H1 (cell line): ENCODE data around the gene CDR2. TPM values are rescaled to one million over a fixed set of nuclear protein-coding genes. Genes with fewer than 3 reads are reported as not detected.

ENCODE experiments used
- CTCF ChIA-PET: fragments of 300-600 bp; sonication (Branson Sonifier 250); formaldehyde crosslinking; loops from one replicate; lab custom pipeline; 2021; ENCODE audit not compliant: partially characterized antibody; lab: Charles Lee
- POLR2A ChIA-PET: fragments of 300-600 bp; sonication (Branson Sonifier 250); formaldehyde crosslinking; loops from one replicate; lab custom pipeline; 2021; ENCODE audit warnings: inconsistent platforms; ENCODE audit not compliant: partially characterized antibody; lab: Charles Lee
- DNase-seq, 2 experiments: peaks; one replicate each; pipeline versions ENCODE4 v3.0.0 to v3.0.0-alpha.2; 2010 to 2022; ENCODE audit warnings: low spot score in 2 of 2, low read depth in 1 of 2, mixed read lengths in 1 of 2
- FAIRE-seq: peaks from 2 replicates; lab custom pipeline; 2011; peaks lifted over from hg19 to GRCh38; lab: Jason Lieb, UNC
- H2AFZ ChIP-seq: 2 replicates; pipeline ENCODE4 v1.8.1; 2012; ENCODE audit warnings: low read length, inconsistent platforms
- H2AK5ac ChIP-seq: 2 replicates; pipeline ENCODE4 v1.6.1; 2013; ENCODE audit warnings: low read depth, low read length
- H2BK120ac ChIP-seq: replicated peaks from 2 replicates; pipeline ENCODE3; 2013; ENCODE audit warnings: low read depth, low read length, inconsistent platforms
- H2BK12ac ChIP-seq: 2 replicates; pipeline ENCODE4 v1.6.1; 2013; ENCODE audit warnings: low read depth, low read length
- H2BK15ac ChIP-seq: 2 replicates; pipeline ENCODE4 v1.6.1; 2013; ENCODE audit warnings: low read length
- H2BK20ac ChIP-seq: 2 replicates; pipeline ENCODE4 v1.6.1; 2013; ENCODE audit warnings: low read length
- H2BK5ac ChIP-seq: 2 replicates; pipeline ENCODE4 v1.6.1; 2013; ENCODE audit warnings: low read depth, low read length
- H3K14ac ChIP-seq: 2 replicates; pipeline ENCODE4 v1.6.1; 2013; ENCODE audit warnings: inconsistent platforms; ENCODE audit not compliant: insufficient read length
- H3K18ac ChIP-seq: 2 replicates; pipeline ENCODE4 v1.6.1; 2013; ENCODE audit warnings: low read length; ENCODE audit errors: extremely low read depth
- H3K23ac ChIP-seq: 2 replicates; pipeline ENCODE4 v1.6.1; 2013; ENCODE audit warnings: inconsistent platforms; ENCODE audit not compliant: insufficient read length
- H3K23me2 ChIP-seq: 2 replicates; pipeline ENCODE4 v1.6.1; 2013; ENCODE audit warnings: low read depth, low read length
- H3K27ac ChIP-seq: 2 replicates; pipeline ENCODE4 v1.6.1; 2011; ENCODE audit warnings: low read depth, low read length, inconsistent platforms
- H3K27me3 ChIP-seq, 4 experiments: replicated peaks in 1 of 4; 1 replicate in 1 of 4; 2 replicates in 3 of 4; pipeline versions ENCODE4 v1.6.1 to v1.8.1; 2011 to 2013; ENCODE audit warnings: low read length in 3 of 4, mild to moderate bottlenecking in 3 of 4, inconsistent platforms in 2 of 4, mixed read lengths in 2 of 4, moderate library complexity in 1 of 4; ENCODE audit not compliant: control insufficient read depth in 3 of 4, insufficient read depth in 3 of 4; ENCODE audit errors: extremely low read depth in 1 of 4
- H3K36me3 ChIP-seq, 4 experiments: 2 replicates each; pipeline versions ENCODE4 v1.6.1 to v1.8.1; 2011 to 2013; ENCODE audit warnings: mild to moderate bottlenecking in 4 of 4, low read length in 3 of 4, moderate library complexity in 2 of 4, control low read depth in 1 of 4, inconsistent platforms in 1 of 4; ENCODE audit not compliant: insufficient read depth in 4 of 4, control insufficient read depth in 2 of 4
- H3K4ac ChIP-seq: replicated peaks from 2 replicates; pipeline ENCODE3; 2013; ENCODE audit warnings: low read length, low read depth, mixed read lengths, inconsistent platforms; ENCODE audit not compliant: insufficient read length
- H3K4me1 ChIP-seq, 4 experiments: replicated peaks in 1 of 4; 1 replicate in 1 of 4; 2 replicates in 3 of 4; pipeline versions ENCODE4 v1.6.1 to v1.8.1; 2011 to 2013; ENCODE audit warnings: low read length in 3 of 4, inconsistent platforms in 2 of 4, mixed read lengths in 1 of 4; ENCODE audit not compliant: insufficient read depth in 4 of 4, control insufficient read depth in 3 of 4
- H3K4me2 ChIP-seq, 2 experiments: 2 replicates each; pipeline versions ENCODE4 v1.6.1 to v1.8.1; 2011 to 2013; ENCODE audit warnings: low read depth in 2 of 2, low read length in 2 of 2, control low read depth in 1 of 2, inconsistent platforms in 1 of 2, mild to moderate bottlenecking in 1 of 2; ENCODE audit not compliant: insufficient read depth in 1 of 2
- H3K4me3 ChIP-seq, 4 experiments: fragments of 200-600, 300-600 bp in 1 of 4; sonication (generic), shearing (Covaris generic), sonication (Bioruptor Twin) in 1 of 4; 2 replicates each; pipeline versions ENCODE4 v1.5.1 to v1.8.1; 2011 to 2016; ENCODE audit warnings: low read length in 4 of 4, low read depth in 3 of 4, control low read depth in 2 of 4, inconsistent platforms in 2 of 4, mild to moderate bottlenecking in 2 of 4, mixed read lengths in 1 of 4, moderate library complexity in 1 of 4; ENCODE audit not compliant: insufficient read depth in 2 of 4; ENCODE audit errors: extremely low read depth in 1 of 4
- H3K56ac ChIP-seq: replicated peaks from 2 replicates; pipeline ENCODE3; 2013; ENCODE audit warnings: low read depth, mild to moderate bottlenecking, mixed read lengths, low read length, inconsistent platforms; ENCODE audit not compliant: insufficient read length
- H3K79me1 ChIP-seq: 2 replicates; pipeline ENCODE4 v1.6.1; 2013; ENCODE audit warnings: low read depth, low read length, control low read depth
- H3K79me2 ChIP-seq, 2 experiments: 2 replicates each; pipeline versions ENCODE4 v1.6.1 to v1.8.1; 2012 to 2013; ENCODE audit warnings: low read length in 2 of 2, mild to moderate bottlenecking in 2 of 2, inconsistent platforms in 1 of 2; ENCODE audit not compliant: insufficient read depth in 2 of 2, control insufficient read depth in 1 of 2
- H3K9ac ChIP-seq, 4 experiments: replicated peaks in 1 of 4; 1 replicate in 1 of 4; 2 replicates in 3 of 4; pipeline versions ENCODE4 v1.6.1 to v1.8.1; 2011 to 2013; ENCODE audit warnings: low read depth in 3 of 4, low read length in 3 of 4, control low read depth in 2 of 4, mild to moderate bottlenecking in 2 of 4, moderate library complexity in 2 of 4, inconsistent platforms in 1 of 4; ENCODE audit errors: extremely low read depth in 1 of 4
- H3K9me3 ChIP-seq, 2 experiments: 2 replicates each; pipeline versions ENCODE4 v1.6.1 to v1.8.1; 2012 to 2013; ENCODE audit warnings: mild to moderate bottlenecking in 2 of 2, moderate library complexity in 2 of 2, control low read depth in 1 of 2, inconsistent platforms in 1 of 2, low read depth in 1 of 2, low read length in 1 of 2, mixed read lengths in 1 of 2; ENCODE audit not compliant: insufficient read depth in 2 of 2
- H4K20me1 ChIP-seq, 2 experiments: replicated peaks in 1 of 2; 2 replicates each; pipeline versions ENCODE3 to v1.8.1; 2011 to 2013; ENCODE audit warnings: inconsistent platforms in 2 of 2, low read length in 2 of 2, mild to moderate bottlenecking in 1 of 2; ENCODE audit not compliant: insufficient read depth in 2 of 2, control insufficient read depth in 1 of 2
- H4K5ac ChIP-seq: 2 replicates; pipeline ENCODE4 v1.6.1; 2013; ENCODE audit warnings: low read length, low read depth, mixed read lengths, inconsistent platforms; ENCODE audit not compliant: insufficient read length
- H4K8ac ChIP-seq: 2 replicates; pipeline ENCODE4 v1.8.0; 2013; ENCODE audit warnings: mild to moderate bottlenecking, moderate library complexity, low read length, inconsistent platforms; ENCODE audit not compliant: insufficient read depth; ENCODE audit errors: extremely low read depth
- H4K91ac ChIP-seq: replicated peaks from 2 replicates; pipeline ENCODE3; 2013; ENCODE audit warnings: low read length, mixed read lengths, inconsistent platforms; ENCODE audit not compliant: insufficient read length
- BCL11A ChIP-seq, 2 experiments: IDR thresholded peaks; one replicate each; pipeline ENCODE4 v1.6.1; 2011; ENCODE audit warnings: low read depth in 2 of 2, low read length in 2 of 2, mild to moderate bottlenecking in 2 of 2
- polyA plus RNA-seq, 7 experiments: library from polyadenylated mRNA; depleted of rRNA in 3 of 7; stranded (reverse) in 5 of 7; unstranded in 2 of 7; fragments of >200 nt in 5 of 7; fragments of 200-250 nt in 2 of 7; gene quantifications; 1 replicate in 5 of 7; 2 replicates in 1 of 7; 4 replicates in 1 of 7; pipeline versions ENCODE4 v1.2.1 to v1.2.3, GENCODE V29; 2011 to 2013; ENCODE audit warnings: missing spikeins in 2 of 7, mixed read lengths in 2 of 7
- total RNA-seq: library from RNA; stranded (reverse); fragmentation: NEBNext Ultra II Directional; extraction: Animal tissue kit (Norgen Biotek cat#: 25700); gene quantifications from 2 replicates; pipeline ENCODE4 v1.2.1, GENCODE V29; 2021

Gene CDR2
- total and polyA plus RNA-seq, 2 of the 8 experiments (the other 6 are each of a cell fraction or from before 2014, with no cell fraction given): 16.3 to 34.9 TPM

DNA sequence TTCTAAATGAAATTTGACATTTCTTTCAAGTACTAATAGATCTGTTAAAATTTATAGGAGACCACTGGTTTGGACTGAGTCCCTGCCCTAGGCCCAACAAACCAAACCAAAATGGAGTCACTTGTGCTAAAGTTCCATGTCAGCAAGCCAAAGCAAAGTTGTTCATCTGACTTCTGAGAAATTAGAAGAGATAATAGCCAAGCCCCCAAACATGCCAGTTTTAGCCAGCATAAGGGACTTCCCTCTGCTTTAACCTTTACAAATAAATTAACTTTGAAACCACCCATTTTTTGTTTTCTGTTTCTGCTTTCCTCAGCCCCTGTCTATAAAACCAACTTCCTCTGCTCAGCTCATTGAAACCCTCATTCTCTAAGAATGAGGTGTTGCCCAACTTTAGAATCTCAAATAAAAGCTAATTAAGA is 18.9 kb downstream of the CDR2 start:
- no peak overlapping the region for H2BK15ac ChIP-seq
- no peak for DNase-seq
- no peak overlapping the region for H3K18ac ChIP-seq
- H2AK5ac ChIP-seq: no peak overlapping the region
- H2AFZ ChIP-seq: no peak overlapping the region
- no peak overlapping the region for H2BK120ac ChIP-seq
- H3K56ac ChIP-seq: no peak overlapping the region
- no peak overlapping the region for H2BK12ac ChIP-seq
- no peak overlapping the region for H4K5ac ChIP-seq
- H3K27ac ChIP-seq: no peak overlapping the region
- H3K4ac ChIP-seq: no peak overlapping the region
- H3K4me2 ChIP-seq: no peak overlapping the region
- no peak for TF ChIP-seq BCL11A (IDR thresholded peaks at IDR 0.05; ENCODE audit: low read depth in 2 of 2, low read length in 2 of 2)
- H4K20me1 ChIP-seq: peaks cover 2 to 3% of the 10 kb centered on the region in 2 experiments
- H4K8ac ChIP-seq: no peak overlapping the region
- H3K9ac ChIP-seq: no peak overlapping the region
- H3K23me2 ChIP-seq: no peaks in the 10 kb centered on the region; the same call in 1 of the 2 replicates
- peaks cover 0 to 10% (median 8%) of the 10 kb centered on the region in 4 experiments; a peak in 4 of 7 replicates for H3K4me1 ChIP-seq
- no peak overlapping the region for H2BK5ac ChIP-seq
- H3K79me2 ChIP-seq: peaks cover 0 to 21% of the 10 kb centered on the region in 2 experiments; a peak in 2 of 4 replicates
- H3K4me3 ChIP-seq: no peak overlapping the region
- POLR2A ChIA-PET: no interaction called here
- no peaks in the 10 kb centered on the region; the same call in 1 of the 2 replicates for H3K79me1 ChIP-seq
- no peak overlapping the region for H3K14ac ChIP-seq
- peaks cover 0 to 19% (median 2%) of the 10 kb centered on the region in 4 experiments; a peak in 3 of 8 replicates for H3K36me3 ChIP-seq
- H3K27me3 ChIP-seq: no peaks in the 10 kb centered on the region
- CTCF ChIA-PET: no interaction called here
- no peak overlapping the region for H2BK20ac ChIP-seq
- no peaks in the 10 kb centered on the region for H3K9me3 ChIP-seq
- H4K91ac ChIP-seq: no peak overlapping the region
- no peak for FAIRE-seq
- no peak overlapping the region for H3K23ac ChIP-seq
